Left lung (tissue), 10 donors: ENCODE results near the gene TTLL12. TPM values are rescaled to one million over a fixed set of nuclear protein-coding genes. Genes with fewer than 3 reads are reported as not detected.

Experiments used
- ATAC-seq: fragments of 200-7000 bp; cut with Tn5 transposase; one replicate; pipeline ENCODE4 v1.9.1; 2020; ENCODE audit warnings: moderate library complexity
- DNase-seq, 4 donors: peaks; one replicate each; pipeline ENCODE4 v3.0.0-alpha.2; 2013 to 2020
- H3K27ac ChIP-seq, 2 donors: fragments of 200-600 bp; sonication (generic) in 1 of 2; one replicate each; pipeline versions ENCODE4 v1.5.0 to v1.8.0; 2020 to 2021
- H3K27me3 ChIP-seq, 2 donors: fragments of 200-600 bp; sonication (generic) in 1 of 2; one replicate each; pipeline versions ENCODE4 v1.5.0 to v1.8.0; 2020 to 2021
- H3K36me3 ChIP-seq, 2 donors: fragments of 200-600 bp; sonication (generic) in 1 of 2; one replicate each; pipeline versions ENCODE4 v1.5.0 to v1.8.0; 2020 to 2021
- H3K4me1 ChIP-seq, 2 donors: fragments of 200-600 bp; one replicate each; pipeline ENCODE4 v1.8.0; 2021
- H3K4me3 ChIP-seq, 2 donors: fragments of 200-600 bp; sonication (generic) in 1 of 2; one replicate each; pipeline versions ENCODE4 v1.5.0 to v1.8.0; 2020 to 2021; ENCODE audit warnings: mild to moderate bottlenecking in 1 of 2
- H3K9me3 ChIP-seq, 2 donors: fragments of 200-600 bp; sonication (generic) in 1 of 2; one replicate each; pipeline versions ENCODE4 v1.5.0 to v1.8.0; 2020 to 2021
- intact Hi-C, 2 donors: fragments of 100-400 bp; cut with DNase I; formaldehyde crosslinking; loops; one replicate each; pipeline versions ENCODE4 v1.11.2 to v1.14.2; 2022
- polyA plus RNA-seq, 6 donors: library from polyadenylated mRNA; unstranded; fragments of 120-200 nt; gene quantifications; one replicate each; pipeline ENCODE4 v1.2.1, GENCODE V29; 2013; ENCODE audit not compliant: insufficient read length in 6 of 6
- total RNA-seq, 2 donors: library from RNA; stranded (reverse); fragmentation: NEBNext Ultra II Directional; extraction: Animal tissue kit (Norgen Biotek cat#: 25700); gene quantifications; one replicate each; pipeline ENCODE4 v1.2.1, GENCODE V29; 2021
- TF ChIP-seq, protein P1 (sequence below), 2 donors: fragments of 200-600 bp; sonication (generic) in 1 of 2; IDR thresholded peaks; one replicate each; pipeline versions ENCODE4 v1.5.0 to v1.8.0; 2021; ENCODE audit warnings: antibody characterized with exemption in 2 of 2
- donor health status: DM: no; HTN: yes; CAD: no.
- donor health status: DM: no; HTN: no; CAD: no.

The TTLL12 gene
- total and polyA plus RNA-seq, 8 donors = 18.3 to 42.1 (median 22.0) TPM

- no peak overlapping the region for H3K4me3 ChIP-seq
- peaks cover 0 to 84% of the 10 kb centered on the region in 2 donors for H3K4me1 ChIP-seq
- DNase-seq (no peak), ATAC-seq (no peak)
- H3K27ac ChIP-seq = peak overlapping the region in 1 of 2 donors; percentile 33
- H3K27me3 ChIP-seq = no peaks in the 10 kb centered on the region
- no peaks in the 10 kb centered on the region for H3K9me3 ChIP-seq
- intact Hi-C loops = no loop called here
- peaks cover 0 to 62% of the 10 kb centered on the region in 2 donors for H3K36me3 ChIP-seq
- TF ChIP-seq, protein P1, sequence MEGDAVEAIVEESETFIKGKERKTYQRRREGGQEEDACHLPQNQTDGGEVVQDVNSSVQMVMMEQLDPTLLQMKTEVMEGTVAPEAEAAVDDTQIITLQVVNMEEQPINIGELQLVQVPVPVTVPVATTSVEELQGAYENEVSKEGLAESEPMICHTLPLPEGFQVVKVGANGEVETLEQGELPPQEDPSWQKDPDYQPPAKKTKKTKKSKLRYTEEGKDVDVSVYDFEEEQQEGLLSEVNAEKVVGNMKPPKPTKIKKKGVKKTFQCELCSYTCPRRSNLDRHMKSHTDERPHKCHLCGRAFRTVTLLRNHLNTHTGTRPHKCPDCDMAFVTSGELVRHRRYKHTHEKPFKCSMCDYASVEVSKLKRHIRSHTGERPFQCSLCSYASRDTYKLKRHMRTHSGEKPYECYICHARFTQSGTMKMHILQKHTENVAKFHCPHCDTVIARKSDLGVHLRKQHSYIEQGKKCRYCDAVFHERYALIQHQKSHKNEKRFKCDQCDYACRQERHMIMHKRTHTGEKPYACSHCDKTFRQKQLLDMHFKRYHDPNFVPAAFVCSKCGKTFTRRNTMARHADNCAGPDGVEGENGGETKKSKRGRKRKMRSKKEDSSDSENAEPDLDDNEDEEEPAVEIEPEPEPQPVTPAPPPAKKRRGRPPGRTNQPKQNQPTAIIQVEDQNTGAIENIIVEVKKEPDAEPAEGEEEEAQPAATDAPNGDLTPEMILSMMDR (IDR thresholded peaks at IDR 0.05) = no peak
These were observed 28.9 kb downstream of the TTLL12 start for GRCh38 chr22:43157874-43158546.

GRCh38 chr22:43156413-43156812, 30.5 kb downstream of the TTLL12 start:
- Histone ChIP-seq H3K4me3 (no peak overlapping the region), H3K27me3 (no peaks in the 10 kb centered on the region), H3K4me1 (peaks cover 0 to 87% of the 10 kb centered on the region in 2 donors), H3K36me3 (peaks cover 0 to 46% of the 10 kb centered on the region in 2 donors), H3K27ac (no peak overlapping the region), H3K9me3 (no peaks in the 10 kb centered on the region)
- no peak for ATAC-seq
- TF ChIP-seq, protein P1 (IDR thresholded peaks at IDR 0.05) = no peak
- DNase-seq = no peak
- intact Hi-C loops = no loop called here

DNA sequence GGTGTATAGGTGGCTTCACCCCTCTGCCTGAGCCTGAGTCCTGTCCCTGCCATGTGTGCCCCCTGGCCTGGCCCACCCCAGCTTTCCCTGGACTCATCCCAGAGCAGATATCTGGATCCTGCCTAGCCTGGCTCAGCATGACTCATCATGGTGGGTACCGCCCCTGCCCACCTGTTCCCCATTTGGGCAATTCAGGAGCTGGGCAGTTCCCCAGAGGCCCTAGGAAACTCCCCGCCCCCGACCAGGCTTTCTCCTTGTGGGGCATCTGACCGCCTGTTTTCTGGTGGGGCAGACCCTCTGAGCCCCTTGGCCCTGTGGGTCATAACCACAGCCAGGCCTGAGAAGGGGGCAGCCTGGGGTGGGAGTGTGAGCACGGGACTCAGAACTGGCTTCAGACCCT, 31.1 kb downstream of the TTLL12 start:
- no peaks in the 10 kb centered on the region for H3K27me3 ChIP-seq
- TF ChIP-seq, protein P1 (IDR thresholded peaks at IDR 0.05) = no peak
- H3K4me1 ChIP-seq = peaks cover 0 to 88% of the 10 kb centered on the region in 2 donors
- peak overlapping the region in 1 of 2 donors; percentile 80 for H3K27ac ChIP-seq
- intact Hi-C loops = no loop called here
- peak overlapping the region in 1 of 2 donors; percentile 64 for H3K4me3 ChIP-seq
- ATAC-seq = no peak
- H3K36me3 ChIP-seq = peaks cover 0 to 40% of the 10 kb centered on the region in 2 donors
- no peak for DNase-seq
- H3K9me3 ChIP-seq = no peaks in the 10 kb centered on the region

DNA sequence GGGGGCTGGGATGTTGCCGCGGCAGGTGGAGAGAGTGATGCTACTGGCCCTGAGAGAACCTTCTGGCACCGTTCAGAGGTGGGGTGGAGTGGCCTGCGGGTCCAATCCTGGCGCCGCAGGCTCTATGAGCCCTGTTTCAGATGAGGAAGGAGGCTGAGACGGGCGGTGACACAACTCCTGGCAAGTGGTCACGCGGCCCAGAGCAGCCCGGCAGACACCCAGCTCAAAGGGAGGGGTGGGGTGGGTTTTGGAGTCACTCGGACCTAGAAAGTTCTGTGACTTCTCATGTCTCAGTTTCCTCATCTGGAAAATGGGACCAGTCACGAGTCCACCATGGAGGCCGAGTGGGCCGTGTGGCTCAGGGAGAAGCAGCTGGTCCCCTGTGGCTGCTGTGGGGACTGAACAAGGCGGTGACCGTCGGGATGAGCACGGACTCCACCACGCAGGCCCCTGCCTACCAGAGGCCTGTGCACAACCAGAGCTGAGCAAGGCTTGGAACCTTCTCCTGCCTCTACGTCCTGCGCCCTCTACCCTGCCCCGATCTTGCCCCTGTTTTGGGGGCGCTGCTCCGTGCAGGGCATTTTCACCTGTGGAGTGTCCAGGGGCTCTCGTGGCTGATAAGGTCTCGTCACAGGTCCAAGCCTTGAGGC, 31.9 kb downstream of the TTLL12 start:
- Histone ChIP-seq H3K4me3 (peak overlapping the region in 1 of 2 donors; percentile 64), H3K36me3 (peaks cover 0 to 32% of the 10 kb centered on the region in 2 donors), H3K9me3 (no peaks in the 10 kb centered on the region), H3K27ac (peak overlapping the region in 1 of 2 donors; percentile 80), H3K4me1 (peaks cover 0 to 87% of the 10 kb centered on the region in 2 donors), H3K27me3 (no peaks in the 10 kb centered on the region)
- TF ChIP-seq, protein P1 (IDR thresholded peaks at IDR 0.05) = no peak
- DNase-seq = peak in 2 of 4 donors; percentile 86 to 94
- intact Hi-C loops = no loop called here
- no peak for ATAC-seq

DNA sequence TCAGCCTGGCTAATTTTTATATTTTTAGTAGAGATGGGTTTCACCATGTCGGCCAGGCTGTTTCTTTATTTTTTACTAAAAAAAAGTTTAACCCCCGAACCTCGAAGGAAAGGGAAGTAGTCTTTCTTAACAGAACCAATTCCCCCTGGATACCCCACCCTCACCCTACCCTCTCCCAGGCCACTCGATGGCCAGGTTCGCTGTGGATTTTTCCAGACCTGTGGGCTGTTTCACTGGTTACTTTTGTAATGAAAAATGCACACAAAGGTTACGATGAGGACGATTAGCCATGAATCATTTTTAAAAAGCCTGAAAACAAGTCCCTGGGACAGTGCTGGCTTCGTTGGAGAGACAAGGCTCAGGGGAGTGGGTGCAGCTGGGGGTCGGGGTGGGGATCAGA, 33.0 kb downstream of the TTLL12 start:
- Histone ChIP-seq H3K9me3 (no peaks in the 10 kb centered on the region), H3K4me3 (peak overlapping the region in 1 of 2 donors; percentile 64), H3K27ac (peak overlapping the region in 1 of 2 donors; percentile 80), H3K36me3 (peaks cover 0 to 21% of the 10 kb centered on the region in 2 donors), H3K27me3 (no peaks in the 10 kb centered on the region), H3K4me1 (peaks cover 0 to 84% of the 10 kb centered on the region in 2 donors)
- DNase-seq (no peak), ATAC-seq (no peak)
- intact Hi-C loops = no loop called here
- TF ChIP-seq, protein P1 (IDR thresholded peaks at IDR 0.05) = no peak
